MM.1S (cell line): Measurements from ENCODE around the gene PPM1B.
A peak's percentile ranks its signal among the peaks of the same experiment; 100 is the strongest.

ENCODE experiments used
- DNase-seq: peaks from one replicate; pipeline ENCODE4 v3.0.0-alpha.2; 2015
- H2AFZ ChIP-seq: fragments of 300-600 bp; sonication (generic); 2 replicates; pipeline ENCODE4 v1.6.0; 2016; ENCODE audit warnings: antibody characterized with exemption, low read length
- H3F3A ChIP-seq: fragments of 300-600 bp; sonication (generic); 2 replicates; pipeline ENCODE4 v1.6.1; 2016; ENCODE audit warnings: mild to moderate bottlenecking, antibody characterized with exemption, low read length, moderate library complexity, mixed read lengths; ENCODE audit not compliant: insufficient read depth
- H3K27ac ChIP-seq: fragments of 300-600 bp; sonication (generic); 2 replicates; pipeline ENCODE4 v1.5.1; 2016; ENCODE audit warnings: mild to moderate bottlenecking, low read length
- H3K27me3 ChIP-seq: fragments of 300-600 bp; sonication (generic); replicated peaks from 2 replicates; pipeline ENCODE4 v1.6.0; 2016; ENCODE audit warnings: low read length; ENCODE audit not compliant: insufficient read depth
- H3K36me3 ChIP-seq: fragments of 300-600 bp; sonication (generic); replicated peaks from 2 replicates; pipeline ENCODE4 v1.6.1; 2016; ENCODE audit warnings: mild to moderate bottlenecking, low read length, mixed read lengths; ENCODE audit not compliant: insufficient read depth
- H3K4me1 ChIP-seq: fragments of 300-600 bp; sonication (generic); 2 replicates; pipeline ENCODE4 v1.6.1; 2016; ENCODE audit warnings: low read length, mixed read lengths
- H3K4me2 ChIP-seq: fragments of 300-600 bp; sonication (generic); 2 replicates; pipeline ENCODE4 v1.6.0; 2016; ENCODE audit warnings: low read depth, low read length
- H3K4me3 ChIP-seq: fragments of 300-600 bp; sonication (generic); 2 replicates; pipeline ENCODE4 v1.5.1; 2016; ENCODE audit warnings: low read length, mixed read lengths
- H3K79me2 ChIP-seq: fragments of 300-600 bp; sonication (generic); 2 replicates; pipeline ENCODE4 v1.6.1; 2016; ENCODE audit warnings: mixed run types, low read length, mixed read lengths
- H3K9ac ChIP-seq: fragments of 300-600 bp; sonication (generic); 2 replicates; pipeline ENCODE4 v1.6.1; 2016; ENCODE audit warnings: low read length, mixed read lengths
- H3K9me2 ChIP-seq: fragments of 300-600 bp; sonication (generic); replicated peaks from 2 replicates; pipeline ENCODE4 v1.6.1; 2016; ENCODE audit warnings: mild to moderate bottlenecking, low read length, mixed read lengths; ENCODE audit not compliant: insufficient read depth
- H3K9me3 ChIP-seq: fragments of 300-600 bp; sonication (generic); replicated peaks from 2 replicates; pipeline ENCODE4 v1.6.1; 2016; ENCODE audit warnings: mild to moderate bottlenecking, low read length, mixed read lengths; ENCODE audit not compliant: insufficient read depth
- H4K20me1 ChIP-seq: fragments of 300-600 bp; sonication (generic); 2 replicates; pipeline ENCODE4 v1.6.1; 2016; ENCODE audit warnings: mild to moderate bottlenecking, low read length, moderate library complexity, mixed read lengths; ENCODE audit not compliant: insufficient read depth
- CTCF ChIP-seq: fragments of 300-600 bp; sonication (generic); IDR thresholded peaks from 2 replicates; pipeline ENCODE4 v1.5.1; 2016; ENCODE audit warnings: antibody characterized with exemption, low read length, mixed read lengths
- EZH2 ChIP-seq: fragments of 300-600 bp; sonication (generic); optimal IDR thresholded peaks from 2 replicates; pipeline ENCODE3; 2017; ENCODE audit warnings: low read depth, mild to moderate bottlenecking, antibody characterized with exemption, low read length, mixed read lengths
- EZH2phosphoT487 ChIP-seq: fragments of 300-600 bp; sonication (generic); IDR thresholded peaks from 2 replicates; pipeline ENCODE4 v1.6.1; 2018; ENCODE audit warnings: antibody characterized with exemption, low read length

Gene PPM1B

GRCh38 chr2:44191739-44192138, 23.1 kb downstream of the PPM1B start:
- Histone ChIP-seq H3K9me2 (no peaks in the 10 kb centered on the region), H3K27me3 (no peaks in the 10 kb centered on the region), H4K20me1 (no peaks in the 10 kb centered on the region), H3K36me3 (no peaks in the 10 kb centered on the region), H3K9ac (no peak overlapping the region), H3K27ac (peak overlapping the region; percentile 52; the same call in 1 of the 2 replicates), H3K4me3 (peak overlapping the region; percentile 35), H3K4me2 (peak overlapping the region; percentile 71), H3K79me2 (peaks cover 91% of the 10 kb centered on the region), H2AFZ (no peak overlapping the region), H3K9me3 (no peaks in the 10 kb centered on the region), H3F3A (peaks cover 23% of the 10 kb centered on the region), H3K4me1 (peaks cover 23% of the 10 kb centered on the region)
- TF ChIP-seq EZH2phosphoT487 (no peak), EZH2 (no peak), CTCF (no peak)
- peak; percentile 79 for DNase-seq

- H3K4me2 ChIP-seq = peak overlapping the region; percentile 71; the same call in 1 of the 2 replicates
- H4K20me1 ChIP-seq = no peaks in the 10 kb centered on the region
- no peaks in the 10 kb centered on the region for H3K9me3 ChIP-seq
- H3K36me3 ChIP-seq = no peaks in the 10 kb centered on the region
- no peak for TF ChIP-seq EZH2phosphoT487
- TF ChIP-seq CTCF = no peak
- TF ChIP-seq EZH2 = no peak
- H3K27ac ChIP-seq = no peak overlapping the region
- H3K4me3 ChIP-seq = no peak overlapping the region
- no peak overlapping the region for H2AFZ ChIP-seq
- H3K27me3 ChIP-seq = no peaks in the 10 kb centered on the region
- no peak overlapping the region for H3K9ac ChIP-seq
- peaks cover 91% of the 10 kb centered on the region for H3K79me2 ChIP-seq
- DNase-seq = no peak
- H3K4me1 ChIP-seq = peaks cover 21% of the 10 kb centered on the region
- no peaks in the 10 kb centered on the region for H3K9me2 ChIP-seq
- H3F3A ChIP-seq = peaks cover 23% of the 10 kb centered on the region
Observed at GRCh38 chr2:44192646-44193045, 24.0 kb downstream of the PPM1B start.

- Histone ChIP-seq H3K4me2 (no peak overlapping the region), H3K4me1 (peaks cover 11% of the 10 kb centered on the region), H3K4me3 (no peak overlapping the region), H3K27me3 (no peaks in the 10 kb centered on the region), H3K9me3 (no peaks in the 10 kb centered on the region), H3K9me2 (no peaks in the 10 kb centered on the region), H4K20me1 (no peaks in the 10 kb centered on the region), H3K9ac (no peak overlapping the region), H3K36me3 (no peaks in the 10 kb centered on the region), H3K79me2 (peaks cover 87% of the 10 kb centered on the region), H3F3A (peaks cover 18% of the 10 kb centered on the region), H2AFZ (no peak overlapping the region), H3K27ac (no peak overlapping the region)
- TF ChIP-seq CTCF (no peak), EZH2 (no peak), EZH2phosphoT487 (no peak)
- DNase-seq = no peak
Observed at GRCh38 chr2:44195714-44196113, 27.0 kb downstream of the PPM1B start.
